HG03175 (cell line): Measurements from ENCODE around the gene TTC39A.

Experiments used
- ATAC-seq: cut with Tn5 transposase; IDR thresholded peaks from one replicate; pipeline ENCODE4 v1.9.1; 2021; ENCODE audit warnings: mild to moderate bottlenecking, moderate library complexity; ENCODE audit not compliant: unreplicated experiment

The TTC39A gene

GRCh38 chr1:51316113-51316845, 14.1 kb downstream of the TTC39A start:
- no peak for ATAC-seq

- no peak for ATAC-seq
Observed at GRCh38 chr1:51314974-51315373, 15.4 kb downstream of the TTC39A start.

GRCh38 chr1:51313961-51314777, 16.2 kb downstream of the TTC39A start:
- no peak for ATAC-seq

- no peak for ATAC-seq
Observed at GRCh38 chr1:51313268-51313852, 17.0 kb downstream of the TTC39A start.

GRCh38 chr1:51312718-51313117, 17.6 kb downstream of the TTC39A start:
- ATAC-seq, result no peak

GRCh38 chr1:51311826-51312225, 18.5 kb downstream of the TTC39A start:
- ATAC-seq, result no peak

GRCh38 chr1:51310871-51311613, 19.3 kb downstream of the TTC39A start:
- no peak for ATAC-seq

GRCh38 chr1:51309291-51309690, 21.1 kb downstream of the TTC39A start:
- ATAC-seq, result no peak

- no peak for ATAC-seq
Observed at GRCh38 chr1:51308636-51309035, 21.7 kb downstream of the TTC39A start.

GRCh38 chr1:51306950-51307349, 23.4 kb downstream of the TTC39A start:
- ATAC-seq, result no peak

GRCh38 chr1:51305371-51305823, 25.0 kb downstream of the TTC39A start:
- ATAC-seq, result no peak

GRCh38 chr1:51304360-51304759, 26.0 kb downstream of the TTC39A start:
- no peak for ATAC-seq

GRCh38 chr1:51303751-51304251, 26.6 kb downstream of the TTC39A start:
- ATAC-seq, result no peak

GRCh38 chr1:51303315-51303714, 27.0 kb downstream of the TTC39A start:
- ATAC-seq, result no peak

GRCh38 chr1:51302746-51303145, 27.6 kb downstream of the TTC39A start:
- ATAC-seq, result no peak

- ATAC-seq, result no peak
Observed at GRCh38 chr1:51302270-51302669, 28.1 kb downstream of the TTC39A start.

GRCh38 chr1:51301844-51302162, 28.6 kb downstream of the TTC39A start:
- no peak for ATAC-seq

GRCh38 chr1:51301152-51301843, 29.1 kb downstream of the TTC39A start:
- peak; percentile 41 for ATAC-seq

- no peak for ATAC-seq
Observed at GRCh38 chr1:51299981-51300670, 30.2 kb downstream of the TTC39A start.
